D721Med (cell line): ENCODE results near the gene SMG6.

Source experiments
- DNase-seq: peaks from one replicate; pipeline ENCODE4 v3.0.0; 2011; ENCODE audit warnings: low spot score; ENCODE audit not compliant: insufficient read length
- FAIRE-seq: peaks from 2 replicates; lab custom pipeline; 2011; peaks lifted over from hg19 to GRCh38; lab: Jason Lieb, UNC
- TF ChIP-seq, protein P1 (sequence below): IDR thresholded peaks from 2 replicates; pipeline ENCODE4 v1.5.1; 2012; ENCODE audit warnings: mild to moderate bottlenecking, control low read depth; ENCODE audit not compliant: insufficient read depth; ENCODE audit errors: missing control alignments

Gene SMG6

DNA sequence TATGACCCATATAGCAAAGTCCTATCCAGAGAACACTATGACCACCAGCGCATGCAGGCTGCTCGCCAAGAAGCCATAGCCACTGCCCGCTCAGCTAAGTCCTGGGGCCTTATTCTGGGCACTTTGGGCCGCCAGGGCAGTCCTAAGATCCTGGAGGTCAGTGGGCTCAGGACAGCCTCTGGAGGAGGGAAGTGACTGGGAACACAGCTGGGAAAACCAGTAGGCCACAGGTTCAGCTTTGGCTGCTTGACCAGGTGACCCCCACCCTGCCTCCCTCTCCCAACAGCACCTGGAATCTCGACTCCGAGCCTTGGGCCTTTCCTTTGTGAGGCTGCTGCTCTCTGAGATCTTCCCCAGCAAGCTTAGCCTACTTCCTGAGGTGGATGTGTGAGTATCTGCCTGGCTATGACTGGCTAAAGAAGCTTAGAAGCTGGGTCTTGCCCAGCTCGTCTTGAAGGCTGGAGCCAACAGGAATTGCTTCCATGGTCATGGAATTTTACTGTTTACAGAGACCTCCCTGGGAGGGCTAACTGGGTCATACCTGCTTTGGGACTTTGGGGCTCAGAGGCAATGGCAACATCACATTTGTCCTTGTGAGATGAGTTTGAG is 263.3 kb downstream of the SMG6 start:
- FAIRE-seq (no peak), DNase-seq (no peak)
- TF ChIP-seq, protein P1, sequence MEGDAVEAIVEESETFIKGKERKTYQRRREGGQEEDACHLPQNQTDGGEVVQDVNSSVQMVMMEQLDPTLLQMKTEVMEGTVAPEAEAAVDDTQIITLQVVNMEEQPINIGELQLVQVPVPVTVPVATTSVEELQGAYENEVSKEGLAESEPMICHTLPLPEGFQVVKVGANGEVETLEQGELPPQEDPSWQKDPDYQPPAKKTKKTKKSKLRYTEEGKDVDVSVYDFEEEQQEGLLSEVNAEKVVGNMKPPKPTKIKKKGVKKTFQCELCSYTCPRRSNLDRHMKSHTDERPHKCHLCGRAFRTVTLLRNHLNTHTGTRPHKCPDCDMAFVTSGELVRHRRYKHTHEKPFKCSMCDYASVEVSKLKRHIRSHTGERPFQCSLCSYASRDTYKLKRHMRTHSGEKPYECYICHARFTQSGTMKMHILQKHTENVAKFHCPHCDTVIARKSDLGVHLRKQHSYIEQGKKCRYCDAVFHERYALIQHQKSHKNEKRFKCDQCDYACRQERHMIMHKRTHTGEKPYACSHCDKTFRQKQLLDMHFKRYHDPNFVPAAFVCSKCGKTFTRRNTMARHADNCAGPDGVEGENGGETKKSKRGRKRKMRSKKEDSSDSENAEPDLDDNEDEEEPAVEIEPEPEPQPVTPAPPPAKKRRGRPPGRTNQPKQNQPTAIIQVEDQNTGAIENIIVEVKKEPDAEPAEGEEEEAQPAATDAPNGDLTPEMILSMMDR, result no peak

DNA sequence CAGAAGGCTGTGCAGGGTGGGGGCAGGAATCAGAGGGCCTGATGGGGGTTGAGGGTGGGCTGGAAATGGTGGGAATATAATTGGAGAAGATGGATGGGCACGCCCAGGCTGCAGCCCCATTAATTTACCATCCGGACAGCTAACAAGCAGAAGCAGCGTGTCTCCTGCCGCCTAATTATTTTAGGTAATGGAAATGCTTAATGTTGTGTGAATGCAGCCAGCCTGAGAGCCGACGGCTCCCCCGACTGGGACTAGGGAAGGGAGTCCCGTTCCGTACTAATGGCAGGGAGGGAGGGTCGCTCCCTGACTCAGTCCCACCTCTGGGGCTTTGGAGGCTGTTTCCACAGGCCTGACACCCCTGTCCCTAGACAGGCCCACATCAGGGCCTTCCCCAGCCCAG is 266.4 kb downstream of the SMG6 start:
- FAIRE-seq, result no peak
- TF ChIP-seq, protein P1, result no peak
- no peak for DNase-seq

- FAIRE-seq (no peak), DNase-seq (no peak)
- TF ChIP-seq, protein P1, result no peak
Measured at GRCh38 chr17:2035541-2036488, 267.8 kb downstream of the SMG6 start.

- TF ChIP-seq, protein P1, result no peak
- FAIRE-seq (no peak), DNase-seq (no peak)
Measured at GRCh38 chr17:2034806-2035540, 268.6 kb downstream of the SMG6 start.

- FAIRE-seq, result no peak
- no peak for DNase-seq
- TF ChIP-seq, protein P1, result no peak
Measured at GRCh38 chr17:2034157-2034556, 269.4 kb downstream of the SMG6 start.

- FAIRE-seq, result no peak
- no peak for DNase-seq
- TF ChIP-seq, protein P1, result no peak
Measured at GRCh38 chr17:2033153-2033552, 270.4 kb downstream of the SMG6 start.
